B cell (primary cell): Measurements from ENCODE around the gene NUAK1. TPM values are rescaled to one million over a fixed set of nuclear protein-coding genes. Genes with fewer than 3 reads are reported as not detected.

ENCODE experiments used
- ATAC-seq: fragments of 200-7000 bp; cut with Tn5 transposase; one replicate; pipeline ENCODE4 v1.10.0; 2021; ENCODE audit warnings: low read depth, mild to moderate bottlenecking, moderate number of reproducible peaks, moderate library complexity
- CTCF ChIA-PET: fragments of 350-600 bp; sonication (Branson Sonifier 250); formaldehyde crosslinking; loops from one replicate; lab custom pipeline; 2021; ENCODE audit warnings: antibody characterized with exemption, inconsistent platforms; lab: Charles Lee
- POLR2A ChIA-PET: fragments of 350-600 bp; sonication (Branson Sonifier 250); formaldehyde crosslinking; loops from one replicate; lab custom pipeline; 2021; ENCODE audit warnings: antibody characterized with exemption; lab: Charles Lee
- DNase-seq: peaks from one replicate; pipeline ENCODE4 v3.0.0; 2013
- H2AFZ ChIP-seq: 2 replicates; pipeline ENCODE4 v1.6.1; 2012; ENCODE audit warnings: mild to moderate bottlenecking, low read depth, low read length; ENCODE audit not compliant: insufficient read depth, poor library complexity, severe bottlenecking
- H3K27ac ChIP-seq, 2 donors: 1 replicate in 1 of 2; 2 replicates in 1 of 2; pipeline ENCODE4 v1.5.1; 2012 to 2013; ENCODE audit warnings: low read length in 2 of 2, mild to moderate bottlenecking in 2 of 2, moderate library complexity in 1 of 2
- H3K27me3 ChIP-seq, 4 experiments: fragments of 200-600 bp in 1 of 4; sonication (generic) in 1 of 4; replicated peaks in 1 of 4; 1 replicate in 2 of 4; 2 replicates in 2 of 4; pipeline versions ENCODE4 v1.6.1 to v1.7.0; 2013 to 2016; ENCODE audit warnings: low read length in 3 of 4, mild to moderate bottlenecking in 2 of 4, mixed read lengths in 1 of 4, moderate library complexity in 1 of 4; ENCODE audit not compliant: insufficient read depth in 4 of 4, control insufficient read depth in 3 of 4; ENCODE audit errors: control extremely low read depth in 1 of 4
- H3K36me3 ChIP-seq, 2 experiments: replicated peaks in 1 of 2; 1 replicate in 1 of 2; 2 replicates in 1 of 2; pipeline versions ENCODE4 v1.6.1 to v1.7.1; 2013; ENCODE audit warnings: low read length in 1 of 2; ENCODE audit not compliant: insufficient read depth in 2 of 2, control insufficient read depth in 1 of 2; ENCODE audit errors: control extremely low read depth in 1 of 2, extremely low read depth in 1 of 2
- H3K4me1 ChIP-seq, 2 donors: fragments of 200-600 bp in 1 of 2; sonication (generic) in 1 of 2; 1 replicate in 1 of 2; 2 replicates in 1 of 2; pipeline versions ENCODE4 v1.5.1 to v1.6.1; 2013 to 2017; ENCODE audit warnings: low read length in 2 of 2; ENCODE audit not compliant: control insufficient read depth in 2 of 2, insufficient read depth in 2 of 2
- H3K4me2 ChIP-seq: replicated peaks from 2 replicates; pipeline ENCODE3; 2012; ENCODE audit warnings: mild to moderate bottlenecking, low read depth, low read length; ENCODE audit not compliant: poor library complexity, severe bottlenecking
- H3K4me3 ChIP-seq, 5 experiments: fragments of 200-600 bp in 1 of 5; sonication (generic) in 1 of 5; 1 replicate in 3 of 5; 2 replicates in 2 of 5; pipeline versions ENCODE4 v1.5.1 to v1.7.0; 2011 to 2016; ENCODE audit warnings: low read length in 4 of 5, mild to moderate bottlenecking in 4 of 5, low read depth in 2 of 5, control low read depth in 1 of 5, moderate library complexity in 1 of 5; ENCODE audit not compliant: insufficient read depth in 1 of 5; ENCODE audit errors: control extremely low read depth in 1 of 5, extremely low read depth in 1 of 5
- H3K79me2 ChIP-seq: fragments of 200-600 bp; sonication (generic); one replicate; pipeline ENCODE4 v1.6.0; 2016; ENCODE audit warnings: low read length; ENCODE audit not compliant: control insufficient read depth, insufficient read depth
- H3K9ac ChIP-seq: fragments of 200-600 bp; sonication (generic); 2 replicates; pipeline ENCODE4 v1.6.1; 2017; ENCODE audit warnings: mild to moderate bottlenecking, low read length, moderate library complexity
- H3K9me3 ChIP-seq, 3 donors: one replicate each; pipeline versions ENCODE4 v1.6.1 to v1.7.1; 2013; ENCODE audit warnings: low read length in 2 of 3; ENCODE audit not compliant: control insufficient read depth in 2 of 3, insufficient read depth in 1 of 3; ENCODE audit errors: control extremely low read depth in 1 of 3
- H4K20me1 ChIP-seq: 2 replicates; pipeline ENCODE4 v1.6.0; 2012; ENCODE audit warnings: mild to moderate bottlenecking, low read length; ENCODE audit not compliant: insufficient read depth, control insufficient read depth, poor library complexity, severe bottlenecking
- H3K27ac Mint-ChIP-seq: one replicate; pipeline ENCODE4 v1.8.0; 2021; ENCODE audit warnings: mixed read lengths
- H3K27me3 Mint-ChIP-seq: one replicate; pipeline ENCODE4 v1.8.0; 2021; ENCODE audit warnings: mixed read lengths
- H3K4me1 Mint-ChIP-seq: one replicate; pipeline ENCODE4 v1.8.0; 2021; ENCODE audit warnings: mixed read lengths
- H3K4me3 Mint-ChIP-seq: one replicate; pipeline ENCODE4 v1.8.0; 2021; ENCODE audit warnings: mixed read lengths
- H3K9me3 Mint-ChIP-seq: one replicate; pipeline ENCODE4 v1.8.0; 2022; ENCODE audit warnings: mixed read lengths; ENCODE audit not compliant: insufficient read depth
- EZH2 ChIP-seq: IDR thresholded peaks from 2 replicates; pipeline ENCODE4 v1.6.1; 2012; ENCODE audit warnings: borderline replicate concordance, low read depth, mild to moderate bottlenecking, moderate library complexity, low read length; ENCODE audit not compliant: insufficient read depth, poor library complexity, severe bottlenecking
- WGBS: methylation state at CpG from one replicate; pipeline ENCODE4 v1.1.5; 2013; ENCODE audit warnings: missing lambda C conversion rate; ENCODE audit not compliant: insufficient coverage; 5-methylcytosine and 5-hydroxymethylcytosine counted together
- intact Hi-C: fragments of 100-400 bp; cut with micrococcal nuclease; formaldehyde crosslinking; loops from one replicate; pipeline ENCODE4 v1.10.0; 2022
- polyA plus RNA-seq: library from polyadenylated mRNA; depleted of rRNA; stranded (reverse); fragments of >200 nt; gene quantifications from 2 replicates; pipeline ENCODE4 v1.2.3, GENCODE V29; 2012
- total RNA-seq, 2 donors: library from RNA; stranded (reverse); fragments of 120-200 nt in 1 of 2; gene quantifications; 1 replicate in 1 of 2; 2 replicates in 1 of 2; pipeline versions ENCODE4 v1.2.3 to v1.2.4, GENCODE V29; 2013 to 2022
- TF ChIP-seq, protein P1 (sequence below): fragments of 200-600 bp; IDR thresholded peaks from one replicate; pipeline ENCODE4 v1.8.0; 2022; ENCODE audit warnings: antibody characterized with exemption, mild to moderate bottlenecking

Gene NUAK1
- total and polyA plus RNA-seq, 2 donors (not counting 1 experiment from before 2014, with no cell fraction given): not detected

DNA sequence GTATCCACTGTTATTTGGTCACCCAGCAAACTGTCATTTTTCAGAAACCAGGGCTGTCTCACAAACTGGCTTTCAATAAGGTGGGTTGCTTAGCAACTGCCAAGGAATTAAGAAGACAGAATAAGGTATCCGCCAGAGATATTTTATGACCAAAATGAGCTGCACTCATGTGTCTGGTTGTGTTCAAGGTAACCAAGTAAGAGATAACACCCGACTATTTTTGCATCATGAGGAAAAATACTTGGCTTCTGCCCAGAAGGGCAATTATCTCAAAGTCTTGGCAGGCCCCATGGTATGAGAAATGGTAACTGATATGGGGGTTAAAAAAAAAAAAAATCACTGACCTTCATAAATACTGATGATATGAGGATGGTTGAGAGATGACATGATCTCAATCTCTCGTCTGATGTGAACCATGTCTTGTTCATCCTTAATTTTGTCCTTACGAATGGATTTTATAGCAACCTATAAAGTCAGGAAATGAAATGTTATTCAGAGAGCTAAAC lies 32.6 kb downstream of the NUAK1 start:
- DNase-seq (no peak), ATAC-seq (no peak)
- Mint-ChIP-seq H3K4me3 (no peak overlapping the region), H3K27ac (no peak overlapping the region), H3K27me3 (peaks cover 43% of the 10 kb centered on the region), H3K9me3 (no peaks in the 10 kb centered on the region), H3K4me1 (no peaks in the 10 kb centered on the region)
- peaks cover 0 to 2% (median 0%) of the 10 kb centered on the region in 4 experiments for H3K27me3 ChIP-seq
- no peaks in the 10 kb centered on the region for H3K36me3 ChIP-seq
- no peak overlapping the region for H3K27ac ChIP-seq
- no peak overlapping the region for H3K4me2 ChIP-seq
- ChIA-PET CTCF (no interaction called here), POLR2A (no interaction called here)
- intact Hi-C loops: no loop called here
- H3K4me1 ChIP-seq: no peaks in the 10 kb centered on the region
- H3K79me2 ChIP-seq: no peaks in the 10 kb centered on the region
- H3K9ac ChIP-seq: no peak overlapping the region
- TF ChIP-seq EZH2: no peak
- TF ChIP-seq, protein P1, sequence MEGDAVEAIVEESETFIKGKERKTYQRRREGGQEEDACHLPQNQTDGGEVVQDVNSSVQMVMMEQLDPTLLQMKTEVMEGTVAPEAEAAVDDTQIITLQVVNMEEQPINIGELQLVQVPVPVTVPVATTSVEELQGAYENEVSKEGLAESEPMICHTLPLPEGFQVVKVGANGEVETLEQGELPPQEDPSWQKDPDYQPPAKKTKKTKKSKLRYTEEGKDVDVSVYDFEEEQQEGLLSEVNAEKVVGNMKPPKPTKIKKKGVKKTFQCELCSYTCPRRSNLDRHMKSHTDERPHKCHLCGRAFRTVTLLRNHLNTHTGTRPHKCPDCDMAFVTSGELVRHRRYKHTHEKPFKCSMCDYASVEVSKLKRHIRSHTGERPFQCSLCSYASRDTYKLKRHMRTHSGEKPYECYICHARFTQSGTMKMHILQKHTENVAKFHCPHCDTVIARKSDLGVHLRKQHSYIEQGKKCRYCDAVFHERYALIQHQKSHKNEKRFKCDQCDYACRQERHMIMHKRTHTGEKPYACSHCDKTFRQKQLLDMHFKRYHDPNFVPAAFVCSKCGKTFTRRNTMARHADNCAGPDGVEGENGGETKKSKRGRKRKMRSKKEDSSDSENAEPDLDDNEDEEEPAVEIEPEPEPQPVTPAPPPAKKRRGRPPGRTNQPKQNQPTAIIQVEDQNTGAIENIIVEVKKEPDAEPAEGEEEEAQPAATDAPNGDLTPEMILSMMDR: no peak
- 89% methylated on average over 2 of the region's 4 CpGs for WGBS
- no peaks in the 10 kb centered on the region for H3K9me3 ChIP-seq
- no peak overlapping the region for H2AFZ ChIP-seq
- H3K4me3 ChIP-seq: no peak overlapping the region
- H4K20me1 ChIP-seq: no peaks in the 10 kb centered on the region

DNA sequence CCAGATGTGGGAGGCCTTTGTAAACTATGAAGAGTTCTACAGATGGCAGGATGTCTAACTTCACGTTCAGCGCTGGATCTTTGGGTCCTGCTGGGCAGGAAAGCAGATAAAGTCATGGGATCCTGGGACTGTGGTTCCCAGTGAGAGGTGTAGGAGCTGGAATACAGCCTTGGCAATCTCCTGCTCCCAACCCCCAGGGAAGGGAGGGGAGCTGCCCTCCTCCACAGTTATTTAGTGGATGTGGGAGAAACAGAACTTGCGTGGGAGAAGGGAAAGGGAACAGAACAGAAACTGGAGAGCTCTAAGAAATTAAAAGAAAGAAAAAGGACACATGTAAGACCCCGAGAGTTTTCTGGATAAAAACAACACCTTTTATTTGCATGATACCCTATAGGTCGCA lies 37.0 kb downstream of the NUAK1 start:
- H3K4me3 Mint-ChIP-seq: no peak overlapping the region
- no peak for TF ChIP-seq EZH2
- TF ChIP-seq, protein P1: no peak
- ATAC-seq (no peak), DNase-seq (no peak)
- Histone ChIP-seq H3K9ac (no peak overlapping the region), H3K36me3 (no peaks in the 10 kb centered on the region), H3K9me3 (peaks cover 0 to 3% (median 0%) of the 10 kb centered on the region in 3 donors), H2AFZ (no peak overlapping the region), H3K27ac (no peak overlapping the region), H3K4me2 (no peak overlapping the region), H3K4me1 (no peaks in the 10 kb centered on the region), H3K79me2 (no peaks in the 10 kb centered on the region), H3K27me3 (peaks cover 0 to 2% (median 0%) of the 10 kb centered on the region in 4 experiments), H3K4me3 (no peak overlapping the region), H4K20me1 (no peaks in the 10 kb centered on the region)
- ChIA-PET POLR2A (no interaction called here), CTCF (no interaction called here)
- no peak overlapping the region for H3K27ac Mint-ChIP-seq
- peaks cover 36% of the 10 kb centered on the region for H3K27me3 Mint-ChIP-seq
- no peaks in the 10 kb centered on the region for H3K4me1 Mint-ChIP-seq
- WGBS: 82% methylated on average over 3 of the region's 5 CpGs
- H3K9me3 Mint-ChIP-seq: no peaks in the 10 kb centered on the region
- intact Hi-C loops: no loop called here
